OCI-LY7 (cell line): ENCODE measurements around the gene ZNF488.

ENCODE experiments used
- CTCF ChIP-seq: fragments of 200-600 bp; sonication (generic); conservative IDR thresholded peaks from 2 replicates; pipeline ENCODE4 v1.5.1; 2014; ENCODE audit warnings: mild to moderate bottlenecking, antibody characterized with exemption, low read length, moderate library complexity, mixed read lengths
- EZH2phosphoT487 ChIP-seq: fragments of 200-600 bp; sonication (generic); IDR thresholded peaks from 2 replicates; pipeline ENCODE4 v1.6.1; 2018; ENCODE audit warnings: low read depth, borderline replicate concordance, mild to moderate bottlenecking, mixed run types, antibody characterized with exemption, low read length, moderate library complexity, mixed read lengths

GRCh38 chr10:47367646-47368045, 16.4 kb downstream of the ZNF488 start:
- TF ChIP-seq CTCF (no peak), EZH2phosphoT487 (no peak)
